HL-60 (cell line): ENCODE data around the gene PITX1.

Experiments used
- DNase-seq, 2 experiments: peaks; one replicate each; pipeline ENCODE4 v3.0.0-alpha.2; 2010 to 2020; ENCODE audit warnings: low read depth in 1 of 2, low spot score in 1 of 2
- H3K27ac ChIP-seq: fragments of 250-450 bp; sonication (Bioruptor Pico); replicated peaks from 2 replicates; pipeline ENCODE4 v1.5.1; 2020; ENCODE audit warnings: mild to moderate bottlenecking, moderate library complexity
- H3K27me3 ChIP-seq: fragments of 250-450 bp; sonication (Bioruptor Pico); 2 replicates; pipeline ENCODE4 v1.5.1; 2021; ENCODE audit warnings: mild to moderate bottlenecking, moderate library complexity; ENCODE audit not compliant: insufficient read depth, poor library complexity, severe bottlenecking
- H3K4me3 ChIP-seq: replicated peaks from 2 replicates; pipeline ENCODE4 v1.5.1; 2011; ENCODE audit warnings: mild to moderate bottlenecking, control low read depth, low read length; ENCODE audit not compliant: insufficient read depth
- GABPA ChIP-seq: IDR thresholded peaks from 2 replicates; pipeline ENCODE4 v1.6.1; 2012; ENCODE audit warnings: low read depth
- POLR2AphosphoS5 ChIP-seq: IDR thresholded peaks from 2 replicates; pipeline ENCODE4 v1.6.1; 2012; ENCODE audit warnings: low read depth
- SPI1 ChIP-seq: IDR thresholded peaks from 2 replicates; pipeline ENCODE4 v1.6.1; 2012; ENCODE audit warnings: low read depth, mild to moderate bottlenecking, borderline replicate concordance
- TF ChIP-seq, protein P1 (sequence below): IDR thresholded peaks from 2 replicates; pipeline ENCODE4 v1.6.1; 2012; ENCODE audit warnings: low read depth; ENCODE audit not compliant: insufficient replicate concordance
- TF ChIP-seq, protein P2 (sequence below): IDR thresholded peaks from one replicate; pipeline ENCODE4 v1.5.1; 2011; ENCODE audit warnings: low read length, control low read depth, inconsistent platforms; ENCODE audit not compliant: insufficient read depth

The PITX1 gene

DNA sequence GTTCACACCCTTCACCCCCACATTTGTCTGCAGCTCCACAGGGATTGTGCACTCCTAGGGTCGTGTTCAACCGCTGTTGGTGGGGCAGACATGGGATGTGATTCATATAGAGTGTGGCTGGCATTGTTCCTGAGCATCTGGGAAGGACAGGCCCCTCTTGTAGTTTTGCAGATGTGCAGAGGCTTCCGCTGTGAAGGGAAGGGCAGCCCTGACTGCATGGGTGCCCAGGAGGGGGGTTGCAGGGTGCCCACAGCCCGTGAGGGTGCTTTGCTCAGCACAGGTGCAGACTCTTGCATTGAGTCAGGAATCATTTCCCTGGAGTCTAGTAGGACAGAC is 30.2 kb upstream of the PITX1 start:
- no peaks in the 10 kb centered on the region for H3K27me3 ChIP-seq
- no peak for TF ChIP-seq GABPA
- TF ChIP-seq, protein P1, sequence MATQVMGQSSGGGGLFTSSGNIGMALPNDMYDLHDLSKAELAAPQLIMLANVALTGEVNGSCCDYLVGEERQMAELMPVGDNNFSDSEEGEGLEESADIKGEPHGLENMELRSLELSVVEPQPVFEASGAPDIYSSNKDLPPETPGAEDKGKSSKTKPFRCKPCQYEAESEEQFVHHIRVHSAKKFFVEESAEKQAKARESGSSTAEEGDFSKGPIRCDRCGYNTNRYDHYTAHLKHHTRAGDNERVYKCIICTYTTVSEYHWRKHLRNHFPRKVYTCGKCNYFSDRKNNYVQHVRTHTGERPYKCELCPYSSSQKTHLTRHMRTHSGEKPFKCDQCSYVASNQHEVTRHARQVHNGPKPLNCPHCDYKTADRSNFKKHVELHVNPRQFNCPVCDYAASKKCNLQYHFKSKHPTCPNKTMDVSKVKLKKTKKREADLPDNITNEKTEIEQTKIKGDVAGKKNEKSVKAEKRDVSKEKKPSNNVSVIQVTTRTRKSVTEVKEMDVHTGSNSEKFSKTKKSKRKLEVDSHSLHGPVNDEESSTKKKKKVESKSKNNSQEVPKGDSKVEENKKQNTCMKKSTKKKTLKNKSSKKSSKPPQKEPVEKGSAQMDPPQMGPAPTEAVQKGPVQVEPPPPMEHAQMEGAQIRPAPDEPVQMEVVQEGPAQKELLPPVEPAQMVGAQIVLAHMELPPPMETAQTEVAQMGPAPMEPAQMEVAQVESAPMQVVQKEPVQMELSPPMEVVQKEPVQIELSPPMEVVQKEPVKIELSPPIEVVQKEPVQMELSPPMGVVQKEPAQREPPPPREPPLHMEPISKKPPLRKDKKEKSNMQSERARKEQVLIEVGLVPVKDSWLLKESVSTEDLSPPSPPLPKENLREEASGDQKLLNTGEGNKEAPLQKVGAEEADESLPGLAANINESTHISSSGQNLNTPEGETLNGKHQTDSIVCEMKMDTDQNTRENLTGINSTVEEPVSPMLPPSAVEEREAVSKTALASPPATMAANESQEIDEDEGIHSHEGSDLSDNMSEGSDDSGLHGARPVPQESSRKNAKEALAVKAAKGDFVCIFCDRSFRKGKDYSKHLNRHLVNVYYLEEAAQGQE = no peak
- TF ChIP-seq SPI1 = no peak
- TF ChIP-seq, protein P2, sequence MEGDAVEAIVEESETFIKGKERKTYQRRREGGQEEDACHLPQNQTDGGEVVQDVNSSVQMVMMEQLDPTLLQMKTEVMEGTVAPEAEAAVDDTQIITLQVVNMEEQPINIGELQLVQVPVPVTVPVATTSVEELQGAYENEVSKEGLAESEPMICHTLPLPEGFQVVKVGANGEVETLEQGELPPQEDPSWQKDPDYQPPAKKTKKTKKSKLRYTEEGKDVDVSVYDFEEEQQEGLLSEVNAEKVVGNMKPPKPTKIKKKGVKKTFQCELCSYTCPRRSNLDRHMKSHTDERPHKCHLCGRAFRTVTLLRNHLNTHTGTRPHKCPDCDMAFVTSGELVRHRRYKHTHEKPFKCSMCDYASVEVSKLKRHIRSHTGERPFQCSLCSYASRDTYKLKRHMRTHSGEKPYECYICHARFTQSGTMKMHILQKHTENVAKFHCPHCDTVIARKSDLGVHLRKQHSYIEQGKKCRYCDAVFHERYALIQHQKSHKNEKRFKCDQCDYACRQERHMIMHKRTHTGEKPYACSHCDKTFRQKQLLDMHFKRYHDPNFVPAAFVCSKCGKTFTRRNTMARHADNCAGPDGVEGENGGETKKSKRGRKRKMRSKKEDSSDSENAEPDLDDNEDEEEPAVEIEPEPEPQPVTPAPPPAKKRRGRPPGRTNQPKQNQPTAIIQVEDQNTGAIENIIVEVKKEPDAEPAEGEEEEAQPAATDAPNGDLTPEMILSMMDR = no peak
- no peak for TF ChIP-seq POLR2AphosphoS5
- DNase-seq = no peak
- H3K27ac ChIP-seq = no peak overlapping the region
- H3K4me3 ChIP-seq = no peak overlapping the region

DNA sequence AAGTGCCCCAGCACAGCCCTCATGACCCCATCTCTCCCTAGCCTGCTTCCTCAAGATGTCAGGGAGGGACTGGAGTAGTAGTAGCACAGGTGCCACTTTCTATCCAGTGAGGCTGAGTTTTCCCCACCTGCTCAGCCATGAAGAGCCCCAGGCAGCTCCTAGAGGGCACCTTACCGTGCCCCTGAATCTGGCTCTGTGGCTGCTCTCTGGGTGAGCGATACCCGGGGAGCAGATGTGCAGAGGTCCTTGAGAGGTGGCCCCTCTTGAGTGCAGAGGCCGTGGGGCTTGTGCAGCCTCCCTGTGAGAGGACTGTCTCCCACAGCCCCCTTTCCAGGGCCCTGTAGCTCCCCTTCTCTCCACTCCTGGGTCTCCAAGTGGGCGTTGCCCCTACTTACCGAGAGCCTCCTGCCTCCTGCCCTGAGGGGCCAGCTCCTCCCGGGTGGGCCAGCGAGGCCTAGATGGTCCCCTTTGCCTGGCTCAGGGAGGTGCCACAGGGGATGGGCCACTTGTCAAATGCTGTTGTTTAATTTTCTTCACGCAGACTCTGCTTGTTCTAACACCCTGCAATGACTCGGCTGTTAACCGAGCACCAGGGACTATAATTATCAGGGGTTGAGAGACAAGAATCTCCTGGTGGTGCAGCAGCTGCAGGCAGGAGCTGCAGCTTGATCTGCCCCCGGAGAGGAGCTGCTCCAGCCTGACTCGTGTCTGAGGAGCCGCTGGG is 29.6 kb upstream of the PITX1 start:
- no peak for DNase-seq
- Histone ChIP-seq H3K27me3 (no peaks in the 10 kb centered on the region), H3K27ac (no peak overlapping the region), H3K4me3 (no peak overlapping the region)
- TF ChIP-seq SPI1 = no peak
- TF ChIP-seq, protein P2 = no peak
- TF ChIP-seq, protein P1 = no peak
- TF ChIP-seq POLR2AphosphoS5 = no peak

DNA sequence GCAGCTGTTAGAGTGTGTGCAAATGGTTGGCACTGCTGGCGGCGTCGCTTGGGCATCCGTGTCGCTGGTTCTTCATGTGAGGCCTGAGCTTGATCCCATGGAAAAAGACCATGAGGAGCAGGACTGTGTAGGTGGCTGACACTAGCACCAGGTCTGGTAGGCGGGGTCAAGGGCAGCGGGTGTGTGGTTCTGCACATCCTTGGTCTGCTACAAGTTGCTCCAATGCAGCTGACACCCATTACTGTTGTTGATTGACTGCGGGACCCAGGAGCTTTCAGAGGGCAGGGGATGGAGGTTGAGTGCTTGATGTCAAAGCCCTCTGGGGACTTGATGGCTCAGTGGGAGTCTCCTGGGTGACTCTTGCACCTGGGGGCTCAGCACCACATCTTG is 29.0 kb upstream of the PITX1 start:
- TF ChIP-seq SPI1 = no peak
- no peak for TF ChIP-seq POLR2AphosphoS5
- TF ChIP-seq, protein P1 = no peak
- no peak for TF ChIP-seq GABPA
- TF ChIP-seq, protein P2 = no peak

More for the DNA sequence above, 29.0 kb upstream of the PITX1 start:
- no peak overlapping the region for H3K4me3 ChIP-seq
- H3K27me3 ChIP-seq = no peaks in the 10 kb centered on the region
- DNase-seq = no peak
- no peak overlapping the region for H3K27ac ChIP-seq
